Right lobe of liver (tissue), 6 donors: ENCODE measurements around the gene SPRED2. TPM values are rescaled to one million over a fixed set of nuclear protein-coding genes. Genes with fewer than 3 reads are reported as not detected.
A peak's percentile ranks its signal among the peaks of the same experiment; 100 is the strongest.

Experiments
- ATAC-seq, 4 donors: fragments of 200-7000 bp; cut with Tn5 transposase; one replicate each; pipeline ENCODE4 v1.9.1; 2020; ENCODE audit warnings: mild to moderate bottlenecking in 4 of 4, moderate library complexity in 4 of 4
- DNase-seq, 3 donors: peaks; one replicate each; pipeline ENCODE4 v3.0.0-alpha.2; 2020
- H3K27ac ChIP-seq, 3 donors: fragments of 200-600 bp; one replicate each; pipeline ENCODE4 v1.8.0; 2022
- H3K27me3 ChIP-seq, 2 donors: fragments of 200-600 bp; one replicate each; pipeline ENCODE4 v1.8.0; 2022
- H3K36me3 ChIP-seq, 4 donors: fragments of 200-600 bp; sonication (generic) in 1 of 4; one replicate each; pipeline versions ENCODE4 v1.5.1 to v1.8.0; 2017 to 2022; ENCODE audit warnings: control low read depth in 1 of 4
- H3K4me1 ChIP-seq, 4 donors: fragments of 200-600 bp; sonication (generic) in 1 of 4; one replicate each; pipeline versions ENCODE4 v1.5.1 to v1.8.0; 2017 to 2022; ENCODE audit warnings: control low read depth in 1 of 4
- H3K4me3 ChIP-seq, 3 donors: fragments of 200-600 bp; one replicate each; pipeline ENCODE4 v1.8.0; 2022
- H3K9me3 ChIP-seq, 4 donors: fragments of 200-600 bp; sonication (generic) in 1 of 4; one replicate each; pipeline versions ENCODE4 v1.5.1 to v1.8.0; 2017 to 2022; ENCODE audit warnings: control low read depth in 1 of 4
- POLR2A ChIP-seq: fragments of 450-650 bp; IDR thresholded peaks from one replicate; pipeline ENCODE4 v1.6.1; 2017; ENCODE audit warnings: antibody characterized with exemption, mild to moderate bottlenecking
- WGBS: methylation state at CpG from one replicate; pipeline ENCODE4 v1.1.6; 2018; ENCODE audit warnings: low coverage, low lambda C conversion rate; ENCODE audit not compliant: insufficient coverage; ENCODE audit errors: missing lambda C conversion rate; 5-methylcytosine and 5-hydroxymethylcytosine counted together
- intact Hi-C, 2 donors: fragments of 100-400 bp; cut with DNase I; formaldehyde crosslinking; loops; one replicate each; pipeline versions ENCODE4 v1.11.2 to v1.14.1; 2022
- total RNA-seq, 6 experiments: library from RNA; depleted of rRNA in 2 of 6; stranded (reverse); fragments of >200 nt in 2 of 6; fragmentation: NEBNext Ultra II Directional in 3 of 6; extraction: Animal tissue kit (Norgen Biotek cat#: 25700) in 3 of 6; gene quantifications; one replicate each; pipeline versions ENCODE4 v1.1.0 to v1.2.4, GENCODE V29; 2016 to 2023
- TF ChIP-seq, protein P1 (sequence below), 4 donors: fragments of 200-600 bp in 3 of 4; fragments of 450-650 bp in 1 of 4; IDR thresholded peaks; one replicate each; pipeline versions ENCODE4 v1.5.1 to v1.8.0; 2016 to 2022; ENCODE audit warnings: antibody characterized with exemption in 4 of 4, mild to moderate bottlenecking in 2 of 4
- donor health status: DM: no; HTN: yes; CAD: no.
- donor health status: DM: no; HTN: no; CAD: no.
- donor health status: DM: no; HTN: no; CAD: no.
- donor health status: DM: no; HTN: yes; CAD: no.
- donor health status: DM: no; HTN: yes; CAD: no.

The SPRED2 gene
- total RNA-seq, 6 experiments from 2014 or later, result 11.0 to 22.5 (median 15.2) TPM

GRCh38 chr2:65421432-65421748 lies 11.0 kb downstream of the SPRED2 start:
- H3K9me3 ChIP-seq, result no peaks in the 10 kb centered on the region
- ATAC-seq (no peak), DNase-seq (no peak)
- TF ChIP-seq, protein P1, sequence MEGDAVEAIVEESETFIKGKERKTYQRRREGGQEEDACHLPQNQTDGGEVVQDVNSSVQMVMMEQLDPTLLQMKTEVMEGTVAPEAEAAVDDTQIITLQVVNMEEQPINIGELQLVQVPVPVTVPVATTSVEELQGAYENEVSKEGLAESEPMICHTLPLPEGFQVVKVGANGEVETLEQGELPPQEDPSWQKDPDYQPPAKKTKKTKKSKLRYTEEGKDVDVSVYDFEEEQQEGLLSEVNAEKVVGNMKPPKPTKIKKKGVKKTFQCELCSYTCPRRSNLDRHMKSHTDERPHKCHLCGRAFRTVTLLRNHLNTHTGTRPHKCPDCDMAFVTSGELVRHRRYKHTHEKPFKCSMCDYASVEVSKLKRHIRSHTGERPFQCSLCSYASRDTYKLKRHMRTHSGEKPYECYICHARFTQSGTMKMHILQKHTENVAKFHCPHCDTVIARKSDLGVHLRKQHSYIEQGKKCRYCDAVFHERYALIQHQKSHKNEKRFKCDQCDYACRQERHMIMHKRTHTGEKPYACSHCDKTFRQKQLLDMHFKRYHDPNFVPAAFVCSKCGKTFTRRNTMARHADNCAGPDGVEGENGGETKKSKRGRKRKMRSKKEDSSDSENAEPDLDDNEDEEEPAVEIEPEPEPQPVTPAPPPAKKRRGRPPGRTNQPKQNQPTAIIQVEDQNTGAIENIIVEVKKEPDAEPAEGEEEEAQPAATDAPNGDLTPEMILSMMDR (IDR thresholded peaks at IDR 0.05), result no peak
- no peak for TF ChIP-seq POLR2A
- no peaks in the 10 kb centered on the region for H3K27me3 ChIP-seq
- intact Hi-C loops, result no loop called here
- WGBS, result no CpG with 5 or more reads among the region's 1 CpG
- no peak overlapping the region for H3K4me3 ChIP-seq
- peaks cover 0 to 65% (median 13%) of the 10 kb centered on the region in 4 donors for H3K4me1 ChIP-seq
- no peaks in the 10 kb centered on the region for H3K36me3 ChIP-seq
- H3K27ac ChIP-seq, result no peak overlapping the region

DNA sequence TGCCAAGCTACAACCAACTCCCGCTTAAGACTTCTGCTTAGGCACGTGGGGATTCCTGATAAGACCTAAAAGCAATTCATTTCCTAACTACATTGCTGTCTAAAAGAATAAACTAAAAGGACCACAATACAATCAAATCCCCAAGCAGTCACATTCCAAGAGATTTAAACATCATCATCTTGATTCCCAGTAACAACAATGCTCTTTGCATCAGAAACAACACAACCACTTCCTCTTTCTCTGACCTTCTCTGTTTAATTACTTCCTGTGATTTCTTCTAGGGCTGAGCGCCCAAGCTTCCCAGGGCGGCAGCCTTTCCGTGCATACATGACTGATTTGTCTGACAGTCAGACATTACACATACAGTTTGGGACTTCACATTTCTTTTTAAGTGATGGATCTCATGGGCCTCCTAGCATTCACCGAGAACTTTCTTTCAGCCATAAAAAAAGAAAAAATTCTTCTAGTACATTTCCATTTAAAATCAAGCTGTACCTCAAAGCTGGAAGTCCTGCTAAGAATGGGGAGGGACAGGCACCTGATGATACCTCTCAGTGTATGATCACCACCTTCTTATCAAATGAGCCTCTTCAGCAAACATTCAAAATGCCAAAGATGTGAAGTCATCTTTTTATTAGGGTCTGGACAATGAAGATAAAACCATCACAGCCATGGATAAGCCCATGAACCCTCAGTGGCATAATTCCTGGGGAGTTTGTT lies 11.5 kb downstream of the SPRED2 start:
- Histone ChIP-seq H3K9me3 (no peaks in the 10 kb centered on the region), H3K27me3 (no peaks in the 10 kb centered on the region), H3K4me3 (no peak overlapping the region), H3K36me3 (no peaks in the 10 kb centered on the region), H3K27ac (no peak overlapping the region), H3K4me1 (peaks cover 0 to 60% (median 12%) of the 10 kb centered on the region in 4 donors)
- WGBS, result 47% methylated on average over 6 of the region's 6 CpGs
- intact Hi-C loops, result no loop called here
- ATAC-seq (peak; percentile 24 to 50 (median 37)), DNase-seq (no peak)
- TF ChIP-seq POLR2A, result no peak
- TF ChIP-seq, protein P1 (IDR thresholded peaks at IDR 0.05), result no peak

- TF ChIP-seq, protein P1 (IDR thresholded peaks at IDR 0.05), result no peak
- TF ChIP-seq POLR2A, result no peak
- Histone ChIP-seq H3K36me3 (no peaks in the 10 kb centered on the region), H3K4me3 (no peak overlapping the region), H3K27ac (no peak overlapping the region), H3K9me3 (no peaks in the 10 kb centered on the region), H3K27me3 (no peaks in the 10 kb centered on the region), H3K4me1 (peaks cover 0 to 31% (median 7%) of the 10 kb centered on the region in 4 donors)
- no peak for ATAC-seq
- no peak for DNase-seq
- intact Hi-C loops, result no loop called here
- 71% methylated on average over 3 of the region's 3 CpGs for WGBS
These were observed 14.8 kb downstream of the SPRED2 start for GRCh38 chr2:65417509-65418085.

GRCh38 chr2:65416945-65417344 lies 15.5 kb downstream of the SPRED2 start:
- intact Hi-C loops, result no loop called here
- no peak for TF ChIP-seq POLR2A
- TF ChIP-seq, protein P1 (IDR thresholded peaks at IDR 0.05), result no peak
- Histone ChIP-seq H3K4me3 (no peak overlapping the region), H3K4me1 (peaks cover 0 to 37% (median 7%) of the 10 kb centered on the region in 4 donors), H3K9me3 (no peaks in the 10 kb centered on the region), H3K36me3 (no peaks in the 10 kb centered on the region), H3K27me3 (no peaks in the 10 kb centered on the region), H3K27ac (no peak overlapping the region)
- peak; percentile 61 to 79 (median 68) for ATAC-seq
- 14% methylated on average over 3 of the region's 3 CpGs for WGBS
- DNase-seq, result no peak
